GM21529 (cell line): Measurements from ENCODE around the gene ALDH5A1.
A peak's percentile ranks its signal among the peaks of the same experiment; 100 is the strongest.

Experiments
- ATAC-seq: cut with Tn5 transposase; IDR thresholded peaks from one replicate; pipeline ENCODE4 v1.9.1; 2021; ENCODE audit not compliant: unreplicated experiment

ALDH5A1 gene

GRCh38 chr6:24494821-24495795, at the start of gene ALDH5A1:
Gene ALDH5A1, plus strand, starts transcription at chr6:24494969. Its CDS starts 28 bp downstream, at chr6:24494997.
- ATAC-seq, result peak; percentile 63

- ATAC-seq, result no peak
Observed at GRCh38 chr6:24445704-24446103, 49.1 kb upstream of the ALDH5A1 start.

DNA sequence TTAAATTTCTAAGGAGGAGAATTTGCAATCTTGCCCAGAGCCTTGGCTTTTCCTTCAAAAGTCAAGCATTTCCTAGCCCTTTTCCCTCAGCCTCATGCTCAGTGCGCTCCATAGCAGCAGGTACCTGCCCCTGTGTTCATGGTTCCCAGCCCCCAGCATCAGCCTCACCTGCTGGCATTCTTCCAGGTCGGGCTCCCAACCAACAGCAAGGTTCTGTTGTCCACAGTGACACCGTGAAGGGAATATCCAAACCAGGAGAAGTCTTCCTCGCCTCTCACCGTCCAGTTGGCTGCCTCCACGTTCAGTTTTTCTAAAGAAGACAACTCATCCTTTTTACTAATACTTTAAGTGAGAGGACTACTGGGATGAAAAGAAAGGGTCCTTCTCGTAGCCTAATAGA, 48.1 kb upstream of the ALDH5A1 start:
- ATAC-seq, result no peak

GRCh38 chr6:24448396-24448795, 46.4 kb upstream of the ALDH5A1 start:
- ATAC-seq, result no peak

DNA sequence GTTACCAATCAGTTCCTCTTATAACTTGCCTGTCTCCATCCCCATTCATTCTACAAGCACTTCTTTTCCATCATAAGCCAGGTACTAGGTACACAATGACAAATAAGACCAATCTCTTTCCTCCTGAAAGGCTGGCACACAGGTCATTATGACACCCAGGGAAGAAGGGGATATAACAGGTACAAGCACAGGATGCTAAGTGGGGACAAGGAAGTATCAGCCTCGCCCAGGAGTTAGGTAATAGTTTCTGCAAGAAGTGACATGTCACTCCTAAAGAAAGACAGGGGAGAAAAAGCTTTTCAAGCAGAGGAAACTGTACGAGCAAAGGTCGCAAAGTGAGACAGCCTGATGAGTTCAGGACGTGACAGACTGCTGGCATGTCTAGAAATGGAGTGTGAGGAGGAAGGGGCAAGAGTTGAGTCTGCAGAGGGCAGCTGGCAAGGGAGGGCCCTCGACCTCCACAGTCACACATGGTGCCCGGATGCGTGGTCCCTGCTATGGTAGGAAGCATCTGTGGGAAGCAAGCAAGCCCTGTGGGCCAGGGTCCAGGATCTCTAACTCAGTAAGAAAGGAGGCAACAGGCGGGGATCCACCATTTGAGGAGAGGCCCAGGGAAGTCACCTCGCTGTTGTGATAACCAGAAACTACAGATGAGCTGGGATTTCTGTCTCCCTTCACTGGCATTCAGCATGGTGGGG, 45.8 kb upstream of the ALDH5A1 start:
- ATAC-seq, result no peak

DNA sequence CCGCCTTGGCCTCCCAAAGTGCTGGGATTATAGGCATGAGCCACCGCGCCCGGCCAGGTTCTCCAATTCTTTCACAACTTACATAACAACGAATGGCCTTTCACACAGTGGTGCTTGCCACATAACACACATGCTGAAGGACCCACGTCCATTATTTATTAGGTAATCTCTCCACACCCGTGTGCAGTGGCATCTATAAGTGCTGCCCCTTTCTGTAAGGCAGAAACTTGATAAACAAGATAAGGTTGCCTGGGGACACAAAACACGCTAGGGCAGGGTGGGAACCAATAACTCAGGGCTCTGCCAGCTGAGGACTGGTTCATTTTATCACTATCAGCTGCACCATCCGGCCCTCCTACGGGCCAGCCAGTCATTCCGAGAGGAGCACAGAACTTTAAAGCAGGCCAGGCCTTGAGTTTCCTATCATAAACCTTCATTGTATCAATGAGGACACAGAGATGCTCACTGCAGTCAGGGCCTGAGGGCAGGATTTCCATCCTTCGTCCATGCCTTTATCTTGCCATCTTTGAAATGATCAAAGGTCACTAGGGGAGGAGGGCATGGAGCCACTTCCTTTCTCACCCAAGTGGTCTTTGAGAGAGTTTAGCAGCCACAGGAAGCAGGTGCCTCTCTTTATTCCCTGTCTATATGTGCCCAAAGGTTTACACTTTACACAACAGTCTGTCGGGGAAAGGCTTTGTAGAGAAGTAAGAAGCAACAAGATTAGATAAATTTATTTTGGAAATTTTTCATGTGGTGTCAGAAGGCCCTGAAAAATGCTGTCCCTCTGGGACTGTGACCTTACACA, 43.0 kb upstream of the ALDH5A1 start:
- ATAC-seq, result no peak

DNA sequence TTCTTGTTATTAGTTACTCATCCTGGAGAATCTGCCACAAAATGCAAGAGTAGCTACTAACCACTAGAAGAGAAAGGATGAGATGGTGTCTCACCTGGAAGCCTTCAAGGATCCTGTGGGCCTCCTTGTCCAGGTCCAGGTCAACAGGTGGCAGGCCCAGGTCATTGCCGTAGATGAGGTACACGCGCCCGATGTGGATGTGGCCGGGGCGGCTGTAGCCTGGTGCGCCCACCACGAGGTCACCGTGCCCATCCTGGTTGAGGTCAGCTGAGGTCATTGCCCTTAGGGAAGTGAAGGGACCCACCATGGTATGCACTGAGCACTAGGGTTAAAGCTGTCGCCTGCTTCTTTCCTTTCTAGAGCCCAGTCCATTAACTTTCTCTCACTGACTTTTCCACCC, 40.8 kb upstream of the ALDH5A1 start:
- ATAC-seq, result no peak

DNA sequence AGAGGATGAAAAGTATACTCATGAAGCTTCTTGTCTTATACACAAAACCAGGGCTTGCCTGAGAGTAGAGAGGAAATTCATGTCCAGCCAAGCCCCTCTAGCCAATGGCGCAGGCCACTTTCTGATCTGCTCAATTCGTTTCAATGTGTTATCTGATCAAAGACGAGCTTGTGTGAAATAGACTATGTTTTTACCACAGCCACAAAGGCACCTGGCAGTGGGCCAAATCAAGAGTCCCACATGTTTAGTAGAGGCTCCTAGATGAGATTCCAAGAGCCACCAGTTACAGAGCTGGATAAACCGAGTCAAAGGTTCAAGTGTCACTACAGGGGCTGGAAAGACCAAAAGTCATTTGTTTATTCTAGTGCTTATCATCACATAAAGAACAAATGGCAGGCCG, 40.3 kb upstream of the ALDH5A1 start:
- ATAC-seq, result no peak

GRCh38 chr6:24455061-24455460, 39.7 kb upstream of the ALDH5A1 start:
- ATAC-seq, result no peak

- no peak for ATAC-seq
Observed at GRCh38 chr6:24458134-24458533, 36.6 kb upstream of the ALDH5A1 start.

GRCh38 chr6:24458941-24459340, 35.8 kb upstream of the ALDH5A1 start:
- no peak for ATAC-seq

DNA sequence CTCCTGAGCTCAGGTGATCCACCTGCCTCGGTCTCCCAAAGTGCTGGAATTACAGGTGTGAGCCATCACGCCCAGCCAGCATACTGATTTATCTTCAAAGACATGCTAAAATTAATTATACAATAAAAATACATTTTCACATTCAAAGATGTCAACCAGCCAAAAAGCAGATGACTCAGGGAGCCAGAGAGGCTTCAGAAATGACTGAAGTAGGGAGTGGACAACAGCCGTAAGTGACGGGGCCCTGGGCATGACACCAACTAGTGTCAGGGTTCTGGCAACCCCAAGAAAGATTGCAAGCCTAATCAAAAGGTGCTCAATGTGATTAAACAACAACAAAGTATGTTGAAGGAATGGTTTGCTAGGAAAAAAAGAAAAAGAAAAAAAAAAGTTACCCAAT, 33.8 kb upstream of the ALDH5A1 start:
- no peak for ATAC-seq

- ATAC-seq, result no peak
Observed at GRCh38 chr6:24464253-24465038, 30.3 kb upstream of the ALDH5A1 start.

- no peak for ATAC-seq
Observed at GRCh38 chr6:24469811-24470210, 25.0 kb upstream of the ALDH5A1 start.

DNA sequence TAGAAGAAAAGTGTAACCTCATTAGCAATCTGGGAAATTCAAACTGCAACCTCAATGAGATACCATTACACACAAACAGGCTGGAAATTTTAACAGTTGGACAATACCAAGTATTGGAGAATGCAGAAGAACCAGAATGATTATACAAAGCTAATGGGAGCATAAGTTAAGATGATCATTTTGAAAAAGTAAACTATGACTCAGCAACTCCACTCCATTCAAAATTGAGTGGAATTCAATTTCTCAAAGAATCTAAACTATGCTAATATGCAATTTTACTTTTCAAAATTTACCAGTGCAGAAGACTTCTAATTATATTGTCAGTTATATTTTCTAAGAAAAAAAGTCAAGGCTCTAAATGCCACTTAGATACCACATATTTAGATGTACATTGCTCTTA, 22.6 kb upstream of the ALDH5A1 start:
- no peak for ATAC-seq

GRCh38 chr6:24476631-24477030, 18.1 kb upstream of the ALDH5A1 start:
- ATAC-seq, result no peak

DNA sequence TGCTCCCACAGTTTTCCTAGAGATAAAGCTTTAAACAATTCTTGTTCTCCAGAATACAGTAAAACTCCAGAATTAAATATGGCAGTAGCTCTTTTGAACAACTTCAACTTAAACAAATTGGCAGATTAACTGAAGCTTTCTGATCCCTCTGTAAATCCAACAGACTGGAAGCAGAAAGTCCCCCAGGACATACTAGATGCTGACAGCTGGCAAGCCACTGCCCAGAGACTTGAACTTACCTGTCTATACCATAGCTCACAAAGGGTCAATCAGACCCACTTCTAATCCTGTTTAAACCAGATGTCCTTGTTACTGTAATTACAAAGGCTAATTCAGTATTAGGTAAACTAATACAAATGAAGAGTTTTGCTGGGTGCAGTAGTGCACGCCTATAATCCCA, 17.7 kb upstream of the ALDH5A1 start:
- no peak for ATAC-seq

DNA sequence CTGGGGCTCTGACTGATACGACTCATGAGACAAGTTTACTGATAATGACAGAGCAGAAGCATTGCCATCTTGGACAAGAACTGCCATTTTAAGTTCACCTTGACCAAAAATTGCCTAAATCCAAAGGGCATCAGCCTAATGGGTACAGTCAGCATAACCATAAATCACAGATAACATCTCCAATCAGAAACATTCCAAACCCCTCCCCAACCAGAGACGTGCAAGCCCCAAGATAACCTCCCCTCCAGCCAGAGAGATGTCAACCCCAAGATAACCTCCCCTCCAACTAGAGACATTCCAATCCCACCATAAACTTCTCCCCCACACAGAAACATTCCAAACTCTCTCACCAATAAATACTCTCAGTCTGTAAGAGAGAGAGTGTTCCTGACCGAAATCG, 15.9 kb upstream of the ALDH5A1 start:
- no peak for ATAC-seq

DNA sequence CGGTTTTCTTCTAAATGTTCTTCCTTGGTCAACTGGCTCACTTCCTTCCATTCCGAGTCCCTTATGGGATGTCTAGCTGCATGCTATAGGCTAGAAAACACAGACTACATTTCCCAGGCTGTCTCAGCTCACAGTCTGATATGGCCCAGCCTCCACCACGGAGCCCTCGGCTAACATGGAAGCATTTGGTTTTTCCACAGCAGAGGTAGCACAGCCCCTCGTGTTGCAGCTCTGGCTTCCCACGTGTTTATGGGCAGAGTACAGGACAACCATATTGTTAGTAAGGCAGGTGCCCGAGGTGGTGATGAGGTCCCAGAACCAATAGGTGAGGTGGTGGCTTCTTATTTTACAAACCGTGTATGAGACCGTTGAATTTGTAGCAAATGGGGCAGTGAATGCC, 14.1 kb upstream of the ALDH5A1 start:
- ATAC-seq, result no peak

GRCh38 chr6:24481449-24481848, 13.3 kb upstream of the ALDH5A1 start:
- no peak for ATAC-seq
